Measurements from ENCODE around the gene HTR3A.
"Not testable (repeated sequence)": the region's sequence is repeated elsewhere in the genome, so short reads cannot be mapped to it uniquely, and the experiment has no call there.

HTR3A gene

GRCh38 chr11:113937918-113938317, 37.0 kb upstream of the HTR3A start:
- Histone ChIP-seq H3K4me2 (ENCODE audit: low read depth, low read length) (no peak overlapping the region), H3K36me3 (replicated peaks; ENCODE audit: insufficient read depth, low read length) (no peaks in the 10 kb centered on the region), H2AFZ (ENCODE audit: low read length) (no peak overlapping the region), H3K4me3 (ENCODE audit: low read length) (no peak overlapping the region), H3K9ac (ENCODE audit: low read length) (no peak overlapping the region), H3K79me2 (ENCODE audit: low read length) (no peaks in the 10 kb centered on the region), H3K9me2 (replicated peaks; ENCODE audit: insufficient read depth, low read length) (no peaks in the 10 kb centered on the region), H3K27me3 (replicated peaks; ENCODE audit: insufficient read depth, low read length) (no peaks in the 10 kb centered on the region), H3K4me1 (ENCODE audit: low read length) (no peaks in the 10 kb centered on the region), H3F3A (ENCODE audit: insufficient read depth, low read length) (no peaks in the 10 kb centered on the region), H4K20me1 (ENCODE audit: insufficient read depth, low read length) (no peaks in the 10 kb centered on the region), H3K27ac (ENCODE audit: low read length) (no peak overlapping the region), H3K9me3 (replicated peaks; ENCODE audit: insufficient read depth, low read length) (no peaks in the 10 kb centered on the region)
- DNase-seq = no peak
- TF ChIP-seq, protein P1, sequence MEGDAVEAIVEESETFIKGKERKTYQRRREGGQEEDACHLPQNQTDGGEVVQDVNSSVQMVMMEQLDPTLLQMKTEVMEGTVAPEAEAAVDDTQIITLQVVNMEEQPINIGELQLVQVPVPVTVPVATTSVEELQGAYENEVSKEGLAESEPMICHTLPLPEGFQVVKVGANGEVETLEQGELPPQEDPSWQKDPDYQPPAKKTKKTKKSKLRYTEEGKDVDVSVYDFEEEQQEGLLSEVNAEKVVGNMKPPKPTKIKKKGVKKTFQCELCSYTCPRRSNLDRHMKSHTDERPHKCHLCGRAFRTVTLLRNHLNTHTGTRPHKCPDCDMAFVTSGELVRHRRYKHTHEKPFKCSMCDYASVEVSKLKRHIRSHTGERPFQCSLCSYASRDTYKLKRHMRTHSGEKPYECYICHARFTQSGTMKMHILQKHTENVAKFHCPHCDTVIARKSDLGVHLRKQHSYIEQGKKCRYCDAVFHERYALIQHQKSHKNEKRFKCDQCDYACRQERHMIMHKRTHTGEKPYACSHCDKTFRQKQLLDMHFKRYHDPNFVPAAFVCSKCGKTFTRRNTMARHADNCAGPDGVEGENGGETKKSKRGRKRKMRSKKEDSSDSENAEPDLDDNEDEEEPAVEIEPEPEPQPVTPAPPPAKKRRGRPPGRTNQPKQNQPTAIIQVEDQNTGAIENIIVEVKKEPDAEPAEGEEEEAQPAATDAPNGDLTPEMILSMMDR (IDR thresholded peaks at IDR 0.05; ENCODE audit: low read length) = no peak
- no peak for TF ChIP-seq EZH2 (optimal IDR thresholded peaks at IDR 0.05; ENCODE audit: low read depth, low read length)
- no peak for TF ChIP-seq EZH2phosphoT487 (IDR thresholded peaks at IDR 0.05; ENCODE audit: low read length)

- Histone ChIP-seq H3K27me3 (replicated peaks; ENCODE audit: insufficient read depth, low read length) (no peaks in the 10 kb centered on the region), H4K20me1 (ENCODE audit: insufficient read depth, low read length) (no peaks in the 10 kb centered on the region), H3K79me2 (ENCODE audit: low read length) (no peaks in the 10 kb centered on the region), H3K27ac (ENCODE audit: low read length) (no peak overlapping the region), H2AFZ (ENCODE audit: low read length) (no peak overlapping the region), H3F3A (ENCODE audit: insufficient read depth, low read length) (no peaks in the 10 kb centered on the region), H3K4me2 (ENCODE audit: low read depth, low read length) (no peak overlapping the region), H3K9ac (ENCODE audit: low read length) (no peak overlapping the region), H3K36me3 (replicated peaks; ENCODE audit: insufficient read depth, low read length) (no peaks in the 10 kb centered on the region), H3K4me1 (ENCODE audit: low read length) (no peaks in the 10 kb centered on the region), H3K9me3 (replicated peaks; ENCODE audit: insufficient read depth, low read length) (no peaks in the 10 kb centered on the region), H3K9me2 (replicated peaks; ENCODE audit: insufficient read depth, low read length) (no peaks in the 10 kb centered on the region), H3K4me3 (ENCODE audit: low read length) (no peak overlapping the region)
- DNase-seq = no peak
- TF ChIP-seq, protein P1 (IDR thresholded peaks at IDR 0.05; ENCODE audit: low read length) = no peak
Observed at GRCh38 chr11:113942256-113942655, 32.7 kb upstream of the HTR3A start.

GRCh38 chr11:113946162-113946561, 28.7 kb upstream of the HTR3A start:
- H3K4me3 ChIP-seq (ENCODE audit: low read length); H3K4me2 ChIP-seq (ENCODE audit: low read depth, low read length); H2AFZ ChIP-seq (ENCODE audit: low read length); H3K9me2 ChIP-seq (replicated peaks; ENCODE audit: insufficient read depth, low read length); H3K9ac ChIP-seq (ENCODE audit: low read length); H3K36me3 ChIP-seq (replicated peaks; ENCODE audit: insufficient read depth, low read length); H3K4me1 ChIP-seq (ENCODE audit: low read length); DNase-seq; H3K79me2 ChIP-seq (ENCODE audit: low read length); H4K20me1 ChIP-seq (ENCODE audit: insufficient read depth, low read length); H3F3A ChIP-seq (ENCODE audit: insufficient read depth, low read length); H3K27me3 ChIP-seq (replicated peaks; ENCODE audit: insufficient read depth, low read length); H3K9me3 ChIP-seq (replicated peaks; ENCODE audit: insufficient read depth, low read length); H3K27ac ChIP-seq (ENCODE audit: low read length): not testable (repeated sequence)

DNA sequence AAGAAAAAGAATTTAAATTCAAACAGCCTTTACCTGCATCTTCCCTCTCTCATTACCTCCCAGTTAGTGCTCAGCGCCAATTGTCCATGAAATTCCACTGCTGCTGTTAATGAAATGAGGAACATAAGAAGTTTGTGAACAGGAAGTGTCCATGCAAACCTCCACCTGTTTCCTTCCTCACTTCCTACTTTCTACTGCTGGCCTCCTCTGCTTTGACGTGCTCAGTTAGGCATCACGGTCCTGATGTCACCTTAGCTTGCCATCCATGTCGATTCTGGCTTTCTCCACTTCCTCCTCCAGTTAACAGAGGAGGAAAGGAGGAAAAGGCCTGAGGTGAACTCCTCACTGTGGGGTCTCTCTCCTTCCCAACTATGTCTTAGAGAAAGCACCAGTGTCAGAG, 26.9 kb upstream of the HTR3A start:
- Histone ChIP-seq H4K20me1 (ENCODE audit: insufficient read depth, low read length) (no peaks in the 10 kb centered on the region), H3K4me1 (ENCODE audit: low read length) (no peaks in the 10 kb centered on the region), H2AFZ (ENCODE audit: low read length) (no peak overlapping the region), H3K27me3 (replicated peaks; ENCODE audit: insufficient read depth, low read length) (no peaks in the 10 kb centered on the region), H3K27ac (ENCODE audit: low read length) (no peak overlapping the region), H3F3A (ENCODE audit: insufficient read depth, low read length) (no peaks in the 10 kb centered on the region), H3K79me2 (ENCODE audit: low read length) (no peaks in the 10 kb centered on the region), H3K4me2 (ENCODE audit: low read depth, low read length) (no peak overlapping the region), H3K4me3 (ENCODE audit: low read length) (no peak overlapping the region), H3K9ac (ENCODE audit: low read length) (no peak overlapping the region), H3K36me3 (replicated peaks; ENCODE audit: insufficient read depth, low read length) (no peaks in the 10 kb centered on the region), H3K9me3 (replicated peaks; ENCODE audit: insufficient read depth, low read length) (no peaks in the 10 kb centered on the region), H3K9me2 (replicated peaks; ENCODE audit: insufficient read depth, low read length) (no peaks in the 10 kb centered on the region)
- TF ChIP-seq EZH2phosphoT487 (IDR thresholded peaks at IDR 0.05; ENCODE audit: low read length) = no peak
- TF ChIP-seq, protein P1 (IDR thresholded peaks at IDR 0.05; ENCODE audit: low read length) = no peak
- TF ChIP-seq EZH2 (optimal IDR thresholded peaks at IDR 0.05; ENCODE audit: low read depth, low read length) = no peak
- no peak for DNase-seq

Data from MM.1S (cell line).